RWPE2 (cell line): Measurements from ENCODE around the gene ZNF438.

Source experiments
- ATAC-seq: fragments of 200-7000 bp; cut with Tn5 transposase; 3 replicates; pipeline ENCODE4 v1.9.1; 2021; ENCODE audit warnings: low read depth
- DNase-seq: peaks from one replicate; pipeline ENCODE4 v3.0.0-alpha.2; 2020; ENCODE audit warnings: low spot score
- H3K27ac ChIP-seq: fragments of 450-650 bp; 2 replicates; pipeline ENCODE4 v1.5.1; 2017; ENCODE audit warnings: mild to moderate bottlenecking; ENCODE audit not compliant: poor library complexity, severe bottlenecking
- H3K27me3 ChIP-seq: fragments of 250-450 bp; sonication (Bioruptor Pico); 2 replicates; pipeline ENCODE4 v1.5.1; 2021; ENCODE audit warnings: mild to moderate bottlenecking, moderate library complexity; ENCODE audit not compliant: insufficient read depth, poor library complexity, severe bottlenecking
- H3K36me3 ChIP-seq: fragments of 250-450 bp; sonication (Bioruptor Pico); 2 replicates; pipeline ENCODE4 v1.5.1; 2020; ENCODE audit warnings: low read depth, mild to moderate bottlenecking, moderate library complexity
- H3K4me1 ChIP-seq: fragments of 250-450 bp; sonication (Bioruptor Pico); 2 replicates; pipeline ENCODE4 v1.5.1; 2021; ENCODE audit warnings: mild to moderate bottlenecking, moderate library complexity; ENCODE audit not compliant: insufficient read depth, poor library complexity, severe bottlenecking
- H3K4me3 ChIP-seq: fragments of 250-450 bp; sonication (Bioruptor Pico); 2 replicates; pipeline ENCODE4 v1.5.1; 2021; ENCODE audit warnings: mild to moderate bottlenecking, moderate library complexity; ENCODE audit not compliant: severe bottlenecking
- H3K9me3 ChIP-seq: fragments of 250-450 bp; sonication (Bioruptor Pico); 2 replicates; pipeline ENCODE4 v1.5.1; 2021; ENCODE audit warnings: mild to moderate bottlenecking, moderate library complexity; ENCODE audit not compliant: severe bottlenecking
- TF ChIP-seq, protein P1 (sequence below): fragments of 450-650 bp; IDR thresholded peaks from one replicate; pipeline ENCODE4 v1.5.1; 2017; ENCODE audit warnings: mild to moderate bottlenecking, moderate library complexity; ENCODE audit not compliant: poor library complexity, severe bottlenecking

ZNF438 gene

GRCh38 chr10:30877111-30877510 is 154.6 kb downstream of the ZNF438 start:
- TF ChIP-seq, protein P1, sequence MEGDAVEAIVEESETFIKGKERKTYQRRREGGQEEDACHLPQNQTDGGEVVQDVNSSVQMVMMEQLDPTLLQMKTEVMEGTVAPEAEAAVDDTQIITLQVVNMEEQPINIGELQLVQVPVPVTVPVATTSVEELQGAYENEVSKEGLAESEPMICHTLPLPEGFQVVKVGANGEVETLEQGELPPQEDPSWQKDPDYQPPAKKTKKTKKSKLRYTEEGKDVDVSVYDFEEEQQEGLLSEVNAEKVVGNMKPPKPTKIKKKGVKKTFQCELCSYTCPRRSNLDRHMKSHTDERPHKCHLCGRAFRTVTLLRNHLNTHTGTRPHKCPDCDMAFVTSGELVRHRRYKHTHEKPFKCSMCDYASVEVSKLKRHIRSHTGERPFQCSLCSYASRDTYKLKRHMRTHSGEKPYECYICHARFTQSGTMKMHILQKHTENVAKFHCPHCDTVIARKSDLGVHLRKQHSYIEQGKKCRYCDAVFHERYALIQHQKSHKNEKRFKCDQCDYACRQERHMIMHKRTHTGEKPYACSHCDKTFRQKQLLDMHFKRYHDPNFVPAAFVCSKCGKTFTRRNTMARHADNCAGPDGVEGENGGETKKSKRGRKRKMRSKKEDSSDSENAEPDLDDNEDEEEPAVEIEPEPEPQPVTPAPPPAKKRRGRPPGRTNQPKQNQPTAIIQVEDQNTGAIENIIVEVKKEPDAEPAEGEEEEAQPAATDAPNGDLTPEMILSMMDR: no peak
- no peaks in the 10 kb centered on the region for H3K4me1 ChIP-seq
- no peak for ATAC-seq
- no peak overlapping the region for H3K27ac ChIP-seq
- DNase-seq: no peak
- H3K9me3 ChIP-seq: no peaks in the 10 kb centered on the region
- no peaks in the 10 kb centered on the region for H3K36me3 ChIP-seq
- H3K4me3 ChIP-seq: no peak overlapping the region
- no peaks in the 10 kb centered on the region for H3K27me3 ChIP-seq

DNA sequence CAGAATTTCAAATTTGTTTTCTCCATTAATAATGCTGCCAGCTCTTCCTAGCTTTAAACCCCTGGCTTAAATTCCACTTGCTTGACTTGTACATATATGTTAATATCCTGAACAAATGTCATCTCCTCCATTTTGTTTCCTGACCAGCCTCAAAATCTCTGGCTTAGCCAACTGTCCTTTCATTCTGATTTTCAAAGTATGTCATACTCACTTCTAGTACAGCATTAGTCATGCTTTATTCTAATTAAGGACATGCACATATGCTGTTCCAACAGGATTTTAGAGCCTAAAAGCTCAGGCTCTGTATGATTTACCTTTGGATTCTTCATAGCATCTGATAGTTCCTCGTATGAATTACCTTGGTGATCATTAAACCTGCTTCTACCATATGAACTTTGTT is 158.3 kb downstream of the ZNF438 start:
- Histone ChIP-seq H3K27me3 (no peaks in the 10 kb centered on the region), H3K4me1 (no peaks in the 10 kb centered on the region), H3K27ac (no peak overlapping the region), H3K36me3 (no peaks in the 10 kb centered on the region), H3K4me3 (no peak overlapping the region), H3K9me3 (no peaks in the 10 kb centered on the region)
- ATAC-seq: no peak
- TF ChIP-seq, protein P1: no peak
- DNase-seq: no peak

DNA sequence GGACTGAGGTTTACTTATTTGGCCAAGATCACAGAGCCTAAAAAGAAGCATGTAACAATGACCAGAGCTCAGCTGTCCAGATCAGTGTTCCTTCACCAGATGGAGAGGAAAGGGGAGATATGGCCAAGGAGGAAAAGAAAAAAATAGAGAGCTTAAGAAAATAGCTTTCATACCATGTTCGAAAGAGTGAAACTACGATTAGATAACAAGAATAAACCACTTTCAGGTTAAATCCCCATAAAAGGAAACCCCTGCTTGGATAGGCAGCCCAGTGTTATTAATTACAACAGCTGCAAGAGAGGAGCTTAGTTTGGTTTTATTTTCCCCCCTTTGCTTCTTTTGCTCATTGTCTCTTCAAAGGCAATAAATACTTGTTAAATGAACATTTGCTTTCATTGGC is 160.8 kb downstream of the ZNF438 start:
- H3K36me3 ChIP-seq: no peaks in the 10 kb centered on the region
- H3K9me3 ChIP-seq: no peaks in the 10 kb centered on the region
- no peaks in the 10 kb centered on the region for H3K4me1 ChIP-seq
- H3K4me3 ChIP-seq: no peak overlapping the region
- ATAC-seq: no peak
- TF ChIP-seq, protein P1: no peak
- no peaks in the 10 kb centered on the region for H3K27me3 ChIP-seq
- DNase-seq: no peak
- H3K27ac ChIP-seq: no peak overlapping the region

- no peak overlapping the region for H3K4me3 ChIP-seq
- H3K36me3 ChIP-seq: no peaks in the 10 kb centered on the region
- H3K27me3 ChIP-seq: no peaks in the 10 kb centered on the region
- no peak overlapping the region for H3K27ac ChIP-seq
- H3K4me1 ChIP-seq: no peaks in the 10 kb centered on the region
- no peak for DNase-seq
- H3K9me3 ChIP-seq: no peaks in the 10 kb centered on the region
- no peak for ATAC-seq
- TF ChIP-seq, protein P1: no peak
Measured at GRCh38 chr10:30869566-30869965, 162.1 kb downstream of the ZNF438 start.

DNA sequence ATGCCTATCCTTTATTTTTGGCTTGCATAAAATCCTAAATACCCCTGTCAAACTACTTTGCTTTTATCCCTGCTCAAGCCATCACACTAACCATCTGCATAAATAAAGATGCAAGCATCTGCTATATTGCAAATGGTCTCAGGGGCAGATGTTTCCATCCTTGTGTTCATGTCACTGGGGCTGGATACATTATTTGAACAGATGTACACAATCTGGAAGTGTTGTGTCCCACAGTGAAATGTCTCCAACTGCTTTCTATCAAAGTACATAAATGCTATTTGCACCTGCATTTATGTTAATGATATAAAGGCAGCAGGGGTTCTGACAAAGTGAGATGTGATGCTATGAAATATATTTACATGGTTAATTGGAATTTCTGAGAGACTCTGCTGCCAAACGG is 163.1 kb downstream of the ZNF438 start:
- DNase-seq (no peak), ATAC-seq (no peak)
- Histone ChIP-seq H3K4me1 (no peaks in the 10 kb centered on the region), H3K9me3 (no peaks in the 10 kb centered on the region), H3K36me3 (no peaks in the 10 kb centered on the region), H3K27ac (no peak overlapping the region), H3K4me3 (no peak overlapping the region), H3K27me3 (no peaks in the 10 kb centered on the region)
- TF ChIP-seq, protein P1: no peak
